GM18505 (cell line): Measurements from ENCODE around the gene FBXO46.

ENCODE experiments used
- ATAC-seq: cut with Tn5 transposase; IDR thresholded peaks from one replicate; pipeline ENCODE4 v1.9.1; 2021; ENCODE audit not compliant: unreplicated experiment
- POLR2A ChIP-seq: IDR thresholded peaks from 4 replicates; pipeline ENCODE4 v1.6.1; 2011; ENCODE audit warnings: borderline replicate concordance; ENCODE audit not compliant: insufficient read depth, insufficient read length; ENCODE audit errors: extremely low read depth

The FBXO46 gene

GRCh38 chr19:45730368-45731288 is at the start of gene FBXO46:
Gene FBXO46, minus strand, starts transcription at chr19:45730896. Its CDS starts 17,401 bp downstream, at chr19:45713495.
- ATAC-seq: peak; percentile 85
- TF ChIP-seq POLR2A: peak; percentile 82

GRCh38 chr19:45780146-45780447 is 49.4 kb upstream of the FBXO46 start:
- ATAC-seq: no peak
- no peak for TF ChIP-seq POLR2A

- TF ChIP-seq POLR2A: no peak
- peak; percentile 62 for ATAC-seq
Observed at GRCh38 chr19:45779231-45780145, 48.8 kb upstream of the FBXO46 start.

- no peak for TF ChIP-seq POLR2A
Observed at GRCh38 chr19:45778010-45778661, 47.4 kb upstream of the FBXO46 start.

GRCh38 chr19:45777395-45777961 is 46.8 kb upstream of the FBXO46 start:
- no peak for TF ChIP-seq POLR2A
- no peak for ATAC-seq

More at GRCh38 chr19:45778010-45778661, 47.4 kb upstream of the FBXO46 start:
- ATAC-seq: no peak

- no peak for ATAC-seq
- no peak for TF ChIP-seq POLR2A
Observed at GRCh38 chr19:45774765-45775164, 44.1 kb upstream of the FBXO46 start.

GRCh38 chr19:45773384-45773783 is 42.7 kb upstream of the FBXO46 start:
- no peak for TF ChIP-seq POLR2A
- no peak for ATAC-seq

- no peak for ATAC-seq
- TF ChIP-seq POLR2A: no peak
Observed at GRCh38 chr19:45772912-45773311, 42.2 kb upstream of the FBXO46 start.

GRCh38 chr19:45772130-45772840 is 41.6 kb upstream of the FBXO46 start:
- TF ChIP-seq POLR2A: no peak
- ATAC-seq: no peak

GRCh38 chr19:45771311-45771933 is 40.7 kb upstream of the FBXO46 start:
- ATAC-seq: no peak
- TF ChIP-seq POLR2A: peak; percentile 31

GRCh38 chr19:45770192-45771101 is 39.8 kb upstream of the FBXO46 start:
- TF ChIP-seq POLR2A: peak; percentile 38
- peak; percentile 55 for ATAC-seq
